Raji (cell line): Measurements from ENCODE around the gene ZNF487.

ENCODE experiments used
- POLR2A ChIP-seq: IDR thresholded peaks from 2 replicates; pipeline ENCODE4 v1.6.1; 2011; ENCODE audit warnings: low read depth, low read length, control low read depth; ENCODE audit not compliant: insufficient read depth

The ZNF487 gene

GRCh38 chr10:43436291-43437140 is at the start of gene ZNF487:
TSS of gene ZNF487 (plus strand) at chr10:43437111. CDS start at chr10:43475814, 38,703 bp downstream.
- peak; percentile 77 for TF ChIP-seq POLR2A

GRCh38 chr10:43387678-43388032 is 49.3 kb upstream of the ZNF487 start:
- TF ChIP-seq POLR2A: no peak

- TF ChIP-seq POLR2A: no peak
Observed at GRCh38 chr10:43389867-43390266, 47.0 kb upstream of the ZNF487 start.

- TF ChIP-seq POLR2A: no peak
Observed at GRCh38 chr10:43390333-43390732, 46.6 kb upstream of the ZNF487 start.

- no peak for TF ChIP-seq POLR2A
Observed at GRCh38 chr10:43390759-43391158, 46.2 kb upstream of the ZNF487 start.

GRCh38 chr10:43391496-43391895 is 45.4 kb upstream of the ZNF487 start:
- no peak for TF ChIP-seq POLR2A

- no peak for TF ChIP-seq POLR2A
Observed at GRCh38 chr10:43392748-43393147, 44.2 kb upstream of the ZNF487 start.

GRCh38 chr10:43393606-43394360 is 43.1 kb upstream of the ZNF487 start:
- TF ChIP-seq POLR2A: no peak

- TF ChIP-seq POLR2A: no peak
Observed at GRCh38 chr10:43394868-43395267, 42.0 kb upstream of the ZNF487 start.

GRCh38 chr10:43395571-43396060 is 41.3 kb upstream of the ZNF487 start:
- no peak for TF ChIP-seq POLR2A

GRCh38 chr10:43396061-43396927 is 40.6 kb upstream of the ZNF487 start:
- no peak for TF ChIP-seq POLR2A

GRCh38 chr10:43396928-43397624 is 39.8 kb upstream of the ZNF487 start:
- TF ChIP-seq POLR2A: peak; percentile 32; the same call in 1 of the 2 replicates

- no peak for TF ChIP-seq POLR2A
Observed at GRCh38 chr10:43398939-43399319, 38.0 kb upstream of the ZNF487 start.
